Fibroblast of pulmonary artery (primary cell): ENCODE results near the gene RBCK1.

ENCODE experiments used
- DNase-seq: peaks from one replicate; pipeline ENCODE4 v3.0.0-alpha.2; 2010; ENCODE audit warnings: low read depth
- H3K4me3 ChIP-seq: replicated peaks from 2 replicates; pipeline ENCODE4 v1.5.1; 2011; ENCODE audit warnings: low read depth, mild to moderate bottlenecking, control low read depth, low read length, moderate library complexity
- CTCF ChIP-seq: IDR thresholded peaks from 2 replicates; pipeline ENCODE4 v1.5.1; 2011; ENCODE audit warnings: mild to moderate bottlenecking, control low read depth, low read length, inconsistent platforms; ENCODE audit errors: missing control alignments

RBCK1 gene

GRCh38 chr20:435558-435957, 27.5 kb downstream of the RBCK1 start:
- no peak overlapping the region for H3K4me3 ChIP-seq
- no peak for DNase-seq
- no peak for TF ChIP-seq CTCF

GRCh38 chr20:436476-436875, 28.4 kb downstream of the RBCK1 start:
- no peak for DNase-seq
- no peak for TF ChIP-seq CTCF
- H3K4me3 ChIP-seq: no peak overlapping the region

- H3K4me3 ChIP-seq: no peak overlapping the region
- no peak for DNase-seq
- no peak for TF ChIP-seq CTCF
Observed at GRCh38 chr20:437787-438486, 29.8 kb downstream of the RBCK1 start.

- H3K4me3 ChIP-seq: no peak overlapping the region
- TF ChIP-seq CTCF: no peak
- DNase-seq: no peak
Observed at GRCh38 chr20:438571-439469, 30.7 kb downstream of the RBCK1 start.

- no peak for TF ChIP-seq CTCF
- H3K4me3 ChIP-seq: no peak overlapping the region
- DNase-seq: no peak
Observed at GRCh38 chr20:440148-440547, 32.0 kb downstream of the RBCK1 start.

- H3K4me3 ChIP-seq: no peak overlapping the region
- DNase-seq: no peak
- TF ChIP-seq CTCF: no peak
Observed at GRCh38 chr20:440636-441035, 32.5 kb downstream of the RBCK1 start.
